ENCODE data around the gene ECHS1. TPM values are rescaled to one million over a fixed set of nuclear protein-coding genes. Genes with fewer than 3 reads are reported as not detected.

Gene ECHS1
- total and polyA plus RNA-seq, 2 of the 8 experiments (the other 6 are each of a cell fraction or from before 2014, with no cell fraction given) = 41.7 to 101 TPM

DNA sequence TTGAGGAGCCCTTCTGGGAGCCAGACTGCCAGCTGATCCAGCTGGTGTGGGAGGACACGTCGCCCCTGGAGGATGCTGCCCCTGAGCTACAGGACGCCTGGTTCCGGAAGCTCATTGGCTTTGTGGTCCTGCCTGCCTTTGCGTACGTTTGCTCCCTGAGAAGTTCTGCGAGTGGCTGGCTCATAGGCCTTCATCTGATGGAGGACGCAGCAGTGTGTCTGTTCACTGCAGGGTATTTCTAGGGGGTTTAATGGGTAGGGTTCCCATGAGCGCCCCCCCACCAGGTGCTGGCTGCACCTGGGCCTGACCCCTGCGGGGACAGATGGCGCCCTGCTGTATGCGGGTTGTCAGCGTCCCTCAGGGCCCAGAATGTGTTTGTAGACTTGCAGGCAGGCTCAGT, 10.9 kb upstream of the ECHS1 start (continued):
- TF ChIP-seq FOSL1 (IDR thresholded peaks at IDR 0.05; ENCODE audit: insufficient read depth, low read depth, low read length) = no peak
